OCI-LY1 (cell line): Measurements from ENCODE around the gene CLTB.

Experiments
- H2AFZ ChIP-seq: fragments of 200-600 bp; sonication (generic), shearing (Covaris generic); 2 replicates; pipeline ENCODE4 v1.6.0; 2014; ENCODE audit warnings: antibody characterized with exemption, mild to moderate bottlenecking, low read length
- H3F3A ChIP-seq: fragments of 200-600 bp; sonication (generic), shearing (Covaris generic); 2 replicates; pipeline ENCODE4 v1.6.0; 2014; ENCODE audit warnings: mild to moderate bottlenecking, antibody characterized with exemption, low read length, moderate library complexity; ENCODE audit not compliant: insufficient read depth
- H3K27ac ChIP-seq: fragments of 200-600 bp; sonication (generic); 2 replicates; pipeline ENCODE4 v1.5.1; 2014; ENCODE audit warnings: low read length, mixed run types, mild to moderate bottlenecking, low read depth; ENCODE audit not compliant: poor library complexity, severe bottlenecking
- H3K27me3 ChIP-seq: fragments of 200-600 bp; sonication (generic); 2 replicates; pipeline ENCODE4 v1.6.0; 2014; ENCODE audit warnings: antibody characterized with exemption, mild to moderate bottlenecking, low read length, moderate library complexity; ENCODE audit not compliant: insufficient read depth
- H3K36me3 ChIP-seq: fragments of 200-600 bp; sonication (generic); 2 replicates; pipeline ENCODE4 v1.6.1; 2014; ENCODE audit warnings: mild to moderate bottlenecking, antibody characterized with exemption, low read length, moderate library complexity, mixed read lengths; ENCODE audit not compliant: insufficient read depth
- H3K4me1 ChIP-seq: fragments of 200-600 bp; sonication (generic); 2 replicates; pipeline ENCODE4 v1.5.1; 2014; ENCODE audit warnings: mild to moderate bottlenecking, low read length, moderate library complexity; ENCODE audit not compliant: insufficient read depth, severe bottlenecking
- H3K4me2 ChIP-seq: fragments of 200-600 bp; sonication (generic), shearing (Covaris generic); 2 replicates; pipeline ENCODE4 v1.6.1; 2014; ENCODE audit warnings: low read length
- H3K4me3 ChIP-seq: fragments of 200-600 bp; sonication (generic); 2 replicates; pipeline ENCODE4 v1.5.1; 2014; ENCODE audit warnings: low read length, low read depth, mild to moderate bottlenecking, mixed read lengths; ENCODE audit not compliant: poor library complexity, severe bottlenecking
- H3K79me2 ChIP-seq: fragments of 200-600 bp; shearing (Covaris generic); 2 replicates; pipeline ENCODE4 v1.6.1; 2016; ENCODE audit warnings: mixed run types, low read length, mixed read lengths; ENCODE audit not compliant: insufficient read depth
- H3K9ac ChIP-seq: fragments of 200-600 bp; sonication (generic), shearing (Covaris generic); 2 replicates; pipeline ENCODE4 v1.6.1; 2014; ENCODE audit warnings: mild to moderate bottlenecking, low read length, mixed read lengths
- H3K9me2 ChIP-seq: fragments of 200-600 bp; sonication (generic), shearing (Covaris generic); 2 replicates; pipeline ENCODE4 v1.6.1; 2014; ENCODE audit warnings: low read depth, mild to moderate bottlenecking, low read length, mixed read lengths
- H3K9me3 ChIP-seq: fragments of 200-600 bp; shearing (Covaris generic); 2 replicates; pipeline ENCODE4 v1.6.1; 2014; ENCODE audit warnings: low read length, mixed read lengths
- H4K20me1 ChIP-seq: fragments of 200-600 bp; sonication (generic), shearing (Covaris generic); 2 replicates; pipeline ENCODE4 v1.6.0; 2016; ENCODE audit warnings: mild to moderate bottlenecking, low read length; ENCODE audit not compliant: insufficient read depth
- CTCF ChIP-seq: fragments of 200-600 bp; sonication (generic), shearing (Covaris generic); IDR thresholded peaks from 2 replicates; pipeline ENCODE4 v1.5.1; 2017; ENCODE audit warnings: mild to moderate bottlenecking, antibody characterized with exemption, low read length, moderate library complexity, mixed read lengths
- EZH2 ChIP-seq: fragments of 200-600 bp; sonication (generic), shearing (Covaris generic); IDR thresholded peaks from 2 replicates; pipeline ENCODE4 v1.8.0; 2017; ENCODE audit warnings: borderline replicate concordance, mixed run types, mild to moderate bottlenecking, antibody characterized with exemption, low read length, moderate library complexity, mixed read lengths

The CLTB gene

GRCh38 chr5:176424181-176424580, 7.8 kb upstream of the CLTB start:
- no peaks in the 10 kb centered on the region for H3F3A ChIP-seq
- peaks cover 8% of the 10 kb centered on the region; the same call in 1 of the 2 replicates for H3K9me3 ChIP-seq
- H4K20me1 ChIP-seq: no peaks in the 10 kb centered on the region
- peaks cover 6% of the 10 kb centered on the region; the same call in 1 of the 2 replicates for H3K27me3 ChIP-seq
- TF ChIP-seq CTCF (no peak), EZH2 (no peak)
- no peak overlapping the region for H3K9ac ChIP-seq
- no peak overlapping the region for H3K4me2 ChIP-seq
- no peaks in the 10 kb centered on the region; the same call in 1 of the 2 replicates for H3K36me3 ChIP-seq
- H2AFZ ChIP-seq: no peak overlapping the region
- H3K27ac ChIP-seq: no peak overlapping the region
- no peaks in the 10 kb centered on the region for H3K4me1 ChIP-seq
- no peak overlapping the region for H3K4me3 ChIP-seq
- H3K9me2 ChIP-seq: no peaks in the 10 kb centered on the region
- no peaks in the 10 kb centered on the region for H3K79me2 ChIP-seq

- Histone ChIP-seq H3K4me1 (peaks cover 6% of the 10 kb centered on the region), H2AFZ (no peak overlapping the region), H3K9ac (no peak overlapping the region), H3K27ac (no peak overlapping the region), H3K79me2 (no peaks in the 10 kb centered on the region), H3K9me2 (no peaks in the 10 kb centered on the region), H3K9me3 (peaks cover 8% of the 10 kb centered on the region; the same call in 1 of the 2 replicates), H4K20me1 (no peaks in the 10 kb centered on the region), H3K4me2 (no peak overlapping the region), H3K36me3 (no peaks in the 10 kb centered on the region; the same call in 1 of the 2 replicates), H3K27me3 (peaks cover 6% of the 10 kb centered on the region; the same call in 1 of the 2 replicates), H3K4me3 (no peak overlapping the region), H3F3A (no peaks in the 10 kb centered on the region)
- TF ChIP-seq CTCF: no peak
- no peak for TF ChIP-seq EZH2
Observed at GRCh38 chr5:176420972-176421544, 4.7 kb upstream of the CLTB start.

- no peaks in the 10 kb centered on the region; the same call in 1 of the 2 replicates for H3K36me3 ChIP-seq
- peaks cover under 1% of the 10 kb centered on the region; the same call in 1 of the 2 replicates for H3K9me3 ChIP-seq
- H3K4me1 ChIP-seq: peaks cover 12% of the 10 kb centered on the region
- H3F3A ChIP-seq: no peaks in the 10 kb centered on the region
- H4K20me1 ChIP-seq: no peaks in the 10 kb centered on the region
- no peak overlapping the region for H3K27ac ChIP-seq
- H3K27me3 ChIP-seq: peaks cover 6% of the 10 kb centered on the region; the same call in 1 of the 2 replicates
- H3K9me2 ChIP-seq: no peaks in the 10 kb centered on the region
- H3K9ac ChIP-seq: no peak overlapping the region
- no peak overlapping the region for H3K4me3 ChIP-seq
- no peak overlapping the region for H3K4me2 ChIP-seq
- H2AFZ ChIP-seq: no peak overlapping the region
- H3K79me2 ChIP-seq: 0 out of 2 replicates have a peak, but pooled peaks cover 5% of the 10 kb centered on the region
- TF ChIP-seq EZH2: no peak
- no peak for TF ChIP-seq CTCF
Observed at GRCh38 chr5:176420086-176420485, 3.7 kb upstream of the CLTB start.
